ENCODE results near the gene FHOD3. TPM values are rescaled to one million over a fixed set of nuclear protein-coding genes. Genes with fewer than 3 reads are reported as not detected.

The FHOD3 gene
- total and polyA plus RNA-seq, 9 of the 15 experiments (the other 6 are each of a cell fraction or from before 2014, with no cell fraction given) = 0.11 TPM; not detected in 8

- TF ChIP-seq ZNF639 (CRISPR knock-in tag; conservative IDR thresholded peaks at IDR 0.05 in 1 of 2, IDR thresholded peaks at IDR 0.05 in 1 of 2) = no peak
- TF ChIP-seq IFI16 (CRISPR knock-in tag; IDR thresholded peaks at IDR 0.05) = no peak
- TF ChIP-seq ZNF274 (IDR thresholded peaks at IDR 0.05; ENCODE audit: borderline replicate concordance, low read depth, low read length) = no peak
Observed at GRCh38 chr18:36264283-36264682, 33.2 kb upstream of the FHOD3 start (continued).

- no peak overlapping the region for H3K27ac ChIP-seq (ENCODE audit: extremely low read depth, low read depth, low read length)
- H3K36me3 ChIP-seq (ENCODE audit: control insufficient read depth, insufficient read depth, low read length) = no peaks in the 10 kb centered on the region
- H3K9ac ChIP-seq (ENCODE audit: insufficient read depth in 1 of 2, low read depth in 2 of 2, low read length in 2 of 2) = no peak overlapping the region
- in situ Hi-C loops (cut with MboI) = no loop called here
- H3K9me1 ChIP-seq (ENCODE audit: control insufficient read depth, insufficient read depth, low read length) = no peaks in the 10 kb centered on the region
- H3K4me1 ChIP-seq (replicated peaks in 1 of 2; ENCODE audit: control insufficient read depth in 2 of 2, insufficient read depth in 2 of 2, low read length in 2 of 2) = peaks cover 4 to 9% of the 10 kb centered on the region in 2 experiments; a peak in 4 of 5 replicates
- DNase-seq (ENCODE audit: extremely low read depth in 1 of 4, low spot score in 3 of 4) (peak in 2 of 4 experiments; percentile 22 to 52), ATAC-seq (peak; percentile 70), FAIRE-seq (peak; percentile 65)
- CTCF ChIA-PET (ENCODE audit: low intra/inter-chr PET ratio) = interaction anchor here (0.7 kb wide), 1 partner anchor 949 kb away, joined by 4 read pairs; no protein-coding TSS in a partner anchor
- H3K4me3 ChIP-seq = no peak overlapping the region
- no peaks in the 10 kb centered on the region for H4K20me1 ChIP-seq (replicated peaks; ENCODE audit: control insufficient read depth, insufficient read depth, low read length)
- H3K27me3 ChIP-seq (ENCODE audit: control insufficient read depth in 2 of 2, insufficient read depth in 2 of 2, low read length in 2 of 2) = no peaks in the 10 kb centered on the region
- BruUV-seq (replicated peaks) = no TSS peak
- H3K79me2 ChIP-seq (ENCODE audit: control insufficient read depth, insufficient read depth, low read length) = no peaks in the 10 kb centered on the region
- H2AFZ ChIP-seq (ENCODE audit: low read depth, low read length) = no peak overlapping the region
- 2% methylated on average over 5 of the region's 5 CpGs for WGBS (ENCODE audit: insufficient coverage, low coverage, missing lambda C conversion rate)
- H3K9me3 ChIP-seq (replicated peaks; ENCODE audit: control insufficient read depth, insufficient read depth, low read depth, low read length) = no peaks in the 10 kb centered on the region
- intact Hi-C loops (cut with micrococcal nuclease) = no loop called here
- H3K4me2 ChIP-seq (ENCODE audit: insufficient read depth, low read length) = peak overlapping the region; percentile 26; the same call in 1 of the 2 replicates
- POLR2A ChIA-PET = interaction anchor here (1.9 kb wide), 1 partner anchor 9 kb away, joined by 4 read pairs; no protein-coding TSS in a partner anchor
- TF ChIP-seq SUPT5H (IDR thresholded peaks at IDR 0.05) (no peak), TEAD1 (CRISPR knock-in tag; IDR thresholded peaks at IDR 0.05) (no peak), SETDB1 (IDR thresholded peaks at IDR 0.05; ENCODE audit: low read length) (no peak), CREBBP (IDR thresholded peaks at IDR 0.05; ENCODE audit: low read depth, low read length) (no peak), ZC3H8 (IDR thresholded peaks at IDR 0.05) (no peak), CBFA2T3 (IDR thresholded peaks at IDR 0.05) (peak; percentile 71), THRB (CRISPR knock-in tag; conservative IDR thresholded peaks at IDR 0.05) (no peak), NCOA2 (IDR thresholded peaks at IDR 0.05; ENCODE audit: partially characterized antibody in 2 of 2) (no peak), HOXB6 (CRISPR knock-in tag; IDR thresholded peaks at IDR 0.05; ENCODE audit: borderline replicate concordance) (no peak), RUNX1 (IDR thresholded peaks at IDR 0.05; ENCODE audit: low read depth) (no peak), SP1 (CRISPR knock-in tag; IDR thresholded peaks at IDR 0.05) (no peak), ZNF75A (CRISPR knock-in tag; IDR thresholded peaks at IDR 0.05) (no peak), U2AF1 (optimal IDR thresholded peaks at IDR 0.05; ENCODE audit: low read depth, low read length) (no peak), RCOR1 (IDR thresholded peaks at IDR 0.05; ENCODE audit: borderline replicate concordance in 1 of 2, low read depth in 2 of 2, low read length in 2 of 2) (peak in 1 of 2 experiments; percentile 27; a peak in 1 of 4 replicates), ZNF766 (CRISPR knock-in tag; conservative IDR thresholded peaks at IDR 0.05) (peak; percentile 84), ZKSCAN1 (IDR thresholded peaks at IDR 0.05; ENCODE audit: low read depth, low read length) (no peak)
Observed at GRCh38 chr18:36265015-36265414, 32.5 kb upstream of the FHOD3 start.

All from K562 (cell line).